PC-9 (cell line): ENCODE data around the gene ZNF362. TPM values are rescaled to one million over a fixed set of nuclear protein-coding genes. Genes with fewer than 3 reads are reported as not detected.

Experiments
- BruUV-seq: library from RNA; stranded (reverse); fragments of 400-500 nt; replicated peaks from 2 replicates; lab custom pipeline; 2021; lab: Mats Ljungman, UMichigan
- CTCF ChIA-PET: fragments of 300-600 bp; sonication (Branson Sonifier 250); formaldehyde crosslinking; loops from one replicate; lab custom pipeline; 2022; ENCODE audit warnings: antibody characterized with exemption; lab: Charles Lee
- POLR2A ChIA-PET: fragments of 300-600 bp; sonication (Branson Sonifier 250); formaldehyde crosslinking; loops from one replicate; lab custom pipeline; 2022; ENCODE audit warnings: antibody characterized with exemption; ENCODE audit not compliant: unreplicated experiment; lab: Charles Lee
- DNase-seq, 2 experiments: peaks; one replicate each; pipeline versions ENCODE4 v3.0.0 to v3.0.0-alpha.2; 2015 to 2022; ENCODE audit warnings: mixed read lengths in 1 of 2
- H2AFZ ChIP-seq: fragments of 200-600 bp; sonication (generic); 2 replicates; pipeline ENCODE4 v1.8.1; 2017; ENCODE audit warnings: antibody characterized with exemption
- H3F3A ChIP-seq: fragments of 200-600 bp; sonication (generic); 2 replicates; pipeline ENCODE4 v1.8.1; 2017; ENCODE audit warnings: antibody characterized with exemption, mild to moderate bottlenecking, low read depth; ENCODE audit not compliant: insufficient read depth
- H3K27ac ChIP-seq: fragments of 200-600 bp; sonication (generic); 2 replicates; pipeline ENCODE4 v1.6.1; 2016; ENCODE audit warnings: mixed run types
- H3K27me3 ChIP-seq: fragments of 200-600 bp; sonication (generic); 2 replicates; pipeline ENCODE4 v1.6.1; 2016; ENCODE audit warnings: low read depth, mixed run types; ENCODE audit not compliant: insufficient read depth
- H3K36me3 ChIP-seq: fragments of 200-600 bp; sonication (generic); 2 replicates; pipeline ENCODE4 v1.6.1; 2016; ENCODE audit warnings: low read depth, mixed run types
- H3K4me1 ChIP-seq: fragments of 200-600 bp; sonication (generic); replicated peaks from 2 replicates; pipeline ENCODE4 v1.6.1; 2016; ENCODE audit warnings: mixed run types; ENCODE audit not compliant: insufficient read depth
- H3K4me2 ChIP-seq: fragments of 200-600 bp; sonication (generic); 2 replicates; pipeline ENCODE4 v1.6.1; 2017; ENCODE audit warnings: mixed run types
- H3K4me3 ChIP-seq: fragments of 200-600 bp; sonication (generic); 2 replicates; pipeline ENCODE4 v1.6.1; 2016; ENCODE audit warnings: mixed run types
- H3K79me2 ChIP-seq: fragments of 200-600 bp; sonication (generic); 2 replicates; pipeline ENCODE4 v1.6.1; 2017; ENCODE audit warnings: low read depth, mixed run types
- H3K9me2 ChIP-seq: fragments of 200-600 bp; sonication (generic); 2 replicates; pipeline ENCODE4 v1.8.1; 2017; ENCODE audit warnings: mild to moderate bottlenecking; ENCODE audit not compliant: insufficient read depth
- H3K9me3 ChIP-seq: fragments of 200-600 bp; sonication (generic); 2 replicates; pipeline ENCODE4 v1.8.1; 2016; ENCODE audit warnings: low read depth; ENCODE audit not compliant: insufficient read depth
- H4K20me1 ChIP-seq: fragments of 200-600 bp; sonication (generic); 2 replicates; pipeline ENCODE4 v1.8.1; 2017; ENCODE audit not compliant: insufficient read depth
- EZH2 ChIP-seq: fragments of 200-600 bp; sonication (generic); IDR thresholded peaks from 2 replicates; pipeline ENCODE4 v1.8.0; 2017; ENCODE audit warnings: antibody characterized with exemption, low read depth
- intact Hi-C: fragments of 100-400 bp; cut with micrococcal nuclease; formaldehyde crosslinking; loops from one replicate; pipeline ENCODE4 v1.10.0; 2022; ENCODE audit not compliant: unreplicated experiment
- total RNA-seq: library from RNA; stranded (reverse); gene quantifications from 2 replicates; pipeline ENCODE4 v1.2.3, GENCODE V29; 2021
- TF ChIP-seq, protein P1 (sequence below): fragments of 200-600 bp; sonication (generic); conservative IDR thresholded peaks from 2 replicates; pipeline ENCODE4 v1.6.1; 2017; ENCODE audit warnings: mixed run types, antibody characterized with exemption, mild to moderate bottlenecking, moderate library complexity

ZNF362 gene
- total RNA-seq, 1 experiment from 2014 or later, result 33.1 TPM

DNA sequence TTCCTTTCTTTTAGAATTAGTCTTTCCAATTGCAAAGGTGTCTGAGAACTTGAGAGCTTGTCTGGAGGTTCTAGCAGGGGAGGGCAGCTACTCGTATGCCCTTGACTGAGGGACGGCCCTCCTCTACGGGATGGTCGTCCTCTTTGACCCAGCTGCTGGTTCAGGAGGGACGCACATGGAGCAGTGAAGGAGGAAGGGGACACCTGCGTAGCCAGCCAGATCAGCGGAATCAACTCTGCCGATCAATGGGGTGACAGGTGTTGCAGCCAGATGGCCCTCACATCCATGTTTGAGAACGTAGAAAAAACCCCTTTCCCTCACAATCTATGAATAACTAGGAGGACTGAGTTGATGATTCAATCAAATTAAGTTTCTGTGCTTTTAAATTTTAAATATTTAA lies 80.3 kb downstream of the ZNF362 start:
- no peak for DNase-seq
- Histone ChIP-seq H3K27me3 (no peaks in the 10 kb centered on the region), H3F3A (peaks cover 37% of the 10 kb centered on the region), H3K4me1 (peaks cover 10% of the 10 kb centered on the region), H3K36me3 (peaks cover 60% of the 10 kb centered on the region), H4K20me1 (peaks cover 96% of the 10 kb centered on the region), H3K79me2 (peaks cover 97% of the 10 kb centered on the region), H3K9me3 (no peaks in the 10 kb centered on the region), H2AFZ (no peak overlapping the region), H3K27ac (no peak overlapping the region), H3K9me2 (no peaks in the 10 kb centered on the region), H3K4me3 (no peak overlapping the region), H3K4me2 (no peak overlapping the region)
- CTCF ChIA-PET, result interaction anchor here (0.6 kb wide), 1 partner anchor 23 kb away, joined by 3 read pairs; no protein-coding TSS in a partner anchor
- intact Hi-C loops, result no loop called here
- POLR2A ChIA-PET, result no interaction called here
- no TSS peak for BruUV-seq
- TF ChIP-seq EZH2, result no peak
- TF ChIP-seq, protein P1, sequence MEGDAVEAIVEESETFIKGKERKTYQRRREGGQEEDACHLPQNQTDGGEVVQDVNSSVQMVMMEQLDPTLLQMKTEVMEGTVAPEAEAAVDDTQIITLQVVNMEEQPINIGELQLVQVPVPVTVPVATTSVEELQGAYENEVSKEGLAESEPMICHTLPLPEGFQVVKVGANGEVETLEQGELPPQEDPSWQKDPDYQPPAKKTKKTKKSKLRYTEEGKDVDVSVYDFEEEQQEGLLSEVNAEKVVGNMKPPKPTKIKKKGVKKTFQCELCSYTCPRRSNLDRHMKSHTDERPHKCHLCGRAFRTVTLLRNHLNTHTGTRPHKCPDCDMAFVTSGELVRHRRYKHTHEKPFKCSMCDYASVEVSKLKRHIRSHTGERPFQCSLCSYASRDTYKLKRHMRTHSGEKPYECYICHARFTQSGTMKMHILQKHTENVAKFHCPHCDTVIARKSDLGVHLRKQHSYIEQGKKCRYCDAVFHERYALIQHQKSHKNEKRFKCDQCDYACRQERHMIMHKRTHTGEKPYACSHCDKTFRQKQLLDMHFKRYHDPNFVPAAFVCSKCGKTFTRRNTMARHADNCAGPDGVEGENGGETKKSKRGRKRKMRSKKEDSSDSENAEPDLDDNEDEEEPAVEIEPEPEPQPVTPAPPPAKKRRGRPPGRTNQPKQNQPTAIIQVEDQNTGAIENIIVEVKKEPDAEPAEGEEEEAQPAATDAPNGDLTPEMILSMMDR, result no peak

DNA sequence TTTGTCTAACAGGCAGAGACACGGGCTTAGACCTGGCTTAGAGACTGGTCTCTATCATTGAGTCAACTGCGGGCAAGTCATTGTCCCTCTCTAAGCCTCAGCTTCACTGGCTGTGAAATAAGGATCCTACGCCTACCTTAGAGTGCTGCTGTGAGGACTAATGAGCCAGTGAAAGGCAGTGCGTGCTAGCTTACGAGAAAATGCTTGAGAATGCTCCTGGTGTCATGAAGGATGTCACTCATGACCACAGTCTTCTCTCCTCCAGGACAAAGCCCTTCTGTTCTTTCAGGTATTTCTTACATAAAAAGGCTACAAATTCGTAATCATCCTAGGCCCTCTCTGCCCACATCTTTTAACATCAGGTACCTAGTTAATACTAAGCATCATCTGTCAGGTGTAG lies 81.1 kb downstream of the ZNF362 start:
- Histone ChIP-seq H3F3A (peaks cover 39% of the 10 kb centered on the region), H3K4me3 (no peak overlapping the region), H3K27me3 (no peaks in the 10 kb centered on the region), H2AFZ (no peak overlapping the region), H4K20me1 (peaks cover 98% of the 10 kb centered on the region), H3K27ac (no peak overlapping the region), H3K36me3 (peaks cover 56% of the 10 kb centered on the region), H3K79me2 (peaks cover 99% of the 10 kb centered on the region), H3K9me3 (no peaks in the 10 kb centered on the region), H3K4me2 (no peak overlapping the region), H3K4me1 (peaks cover 19% of the 10 kb centered on the region), H3K9me2 (no peaks in the 10 kb centered on the region)
- no peak for DNase-seq
- POLR2A ChIA-PET, result interaction anchor here (0.7 kb wide), 1 partner anchor 74 kb away, joined by 3 read pairs; no protein-coding TSS in a partner anchor
- CTCF ChIA-PET, result no interaction called here
- TF ChIP-seq, protein P1, result no peak
- no peak for TF ChIP-seq EZH2
- no TSS peak for BruUV-seq
- intact Hi-C loops, result no loop called here

DNA sequence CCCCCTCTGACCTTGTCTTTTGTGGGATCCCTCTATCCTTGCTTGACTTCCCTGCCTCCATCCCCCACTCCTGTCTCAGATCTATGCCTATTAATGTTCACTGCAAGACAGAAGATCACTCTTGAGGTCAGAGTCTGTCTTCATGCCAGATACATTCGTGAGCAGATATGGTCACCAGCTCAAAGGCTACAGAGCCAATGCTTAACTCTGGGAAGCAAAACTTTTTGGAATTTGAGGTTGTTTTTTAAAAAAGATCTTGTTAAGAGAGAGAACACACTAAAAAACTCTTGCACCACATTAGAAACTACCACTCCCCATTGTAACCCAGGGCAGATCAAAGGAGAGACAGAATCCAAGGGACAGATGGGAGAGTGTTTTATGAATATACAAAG lies 81.8 kb downstream of the ZNF362 start:
- Histone ChIP-seq H3K9me2 (no peaks in the 10 kb centered on the region), H3K79me2 (peaks cover 99% of the 10 kb centered on the region), H3K9me3 (no peaks in the 10 kb centered on the region), H3K36me3 (peaks cover 56% of the 10 kb centered on the region), H3K4me2 (no peak overlapping the region), H3K4me3 (no peak overlapping the region), H3K27ac (no peak overlapping the region; the same call in 1 of the 2 replicates), H4K20me1 (peaks cover 98% of the 10 kb centered on the region), H3F3A (peaks cover 41% of the 10 kb centered on the region), H3K27me3 (no peaks in the 10 kb centered on the region), H2AFZ (no peak overlapping the region), H3K4me1 (peaks cover 25% of the 10 kb centered on the region)
- no peak for DNase-seq
- ChIA-PET POLR2A (interaction anchor here (0.7 to 1.0 kb wide), 2 partner anchors 12 to 75 kb away, joined by 3 read pairs; no protein-coding TSS in a partner anchor), CTCF (no interaction called here)
- no TSS peak for BruUV-seq
- intact Hi-C loops, result no loop called here
- no peak for TF ChIP-seq EZH2
- TF ChIP-seq, protein P1, result no peak
